Endothelial cell (in vitro differentiated cells): Measurements from ENCODE around the gene PTPN11. TPM values are rescaled to one million over a fixed set of nuclear protein-coding genes. Genes with fewer than 3 reads are reported as not detected.

ENCODE experiments used
- DNase-seq: peaks from one replicate; pipeline ENCODE4 v3.0.0; 2021; ENCODE audit warnings: low spot score
- H3K27ac Mint-ChIP-seq: one replicate; pipeline ENCODE4 v1.8.0; 2021; ENCODE audit warnings: mixed read lengths, inconsistent platforms; ENCODE audit not compliant: unreplicated experiment
- H3K27me3 Mint-ChIP-seq: one replicate; pipeline ENCODE4 v1.8.0; 2021; ENCODE audit warnings: mild to moderate bottlenecking, moderate library complexity, mixed read lengths, inconsistent platforms; ENCODE audit not compliant: unreplicated experiment
- H3K36me3 Mint-ChIP-seq: one replicate; pipeline ENCODE4 v1.8.0; 2021; ENCODE audit warnings: mild to moderate bottlenecking, low read depth, mixed read lengths, inconsistent platforms; ENCODE audit not compliant: unreplicated experiment
- H3K4me1 Mint-ChIP-seq: one replicate; pipeline ENCODE4 v1.8.0; 2021; ENCODE audit warnings: mild to moderate bottlenecking, mixed read lengths, inconsistent platforms; ENCODE audit not compliant: unreplicated experiment
- H3K4me3 Mint-ChIP-seq: one replicate; pipeline ENCODE4 v1.8.0; 2021; ENCODE audit warnings: mild to moderate bottlenecking, mixed read lengths, inconsistent platforms; ENCODE audit not compliant: unreplicated experiment
- H3K9me3 Mint-ChIP-seq: one replicate; pipeline ENCODE4 v1.8.0; 2021; ENCODE audit warnings: mixed read lengths, inconsistent platforms; ENCODE audit not compliant: unreplicated experiment
- CTCF ChIP-seq: fragments of 200-600 bp; sonication (generic); IDR thresholded peaks from one replicate; pipeline ENCODE4 v1.5.0; 2021; ENCODE audit warnings: antibody characterized with exemption; ENCODE audit not compliant: unreplicated experiment
- total RNA-seq: library from RNA; stranded (reverse); fragmentation: NEBNext Ultra II Directional; extraction: Animal tissue kit (Norgen Biotek cat#: 25700); gene quantifications from one replicate; pipeline ENCODE4 v1.2.1, GENCODE V29; 2021; ENCODE audit not compliant: unreplicated experiment

PTPN11 gene
- total RNA-seq, 1 donor from 2014 or later: 97.8 TPM

- no peak for DNase-seq
- Mint-ChIP-seq H3K4me3 (no peak overlapping the region), H3K36me3 (no peaks in the 10 kb centered on the region), H3K27me3 (peaks cover 1% of the 10 kb centered on the region), H3K9me3 (no peaks in the 10 kb centered on the region), H3K4me1 (no peaks in the 10 kb centered on the region), H3K27ac (no peak overlapping the region)
- no peak for TF ChIP-seq CTCF
Measured at GRCh38 chr12:112513471-112513870, 94.7 kb downstream of the PTPN11 start.

GRCh38 chr12:112514456-112514855 lies 95.7 kb downstream of the PTPN11 start:
- H3K27me3 Mint-ChIP-seq: peaks cover 1% of the 10 kb centered on the region
- no peak overlapping the region for H3K27ac Mint-ChIP-seq
- H3K4me1 Mint-ChIP-seq: no peaks in the 10 kb centered on the region
- no peaks in the 10 kb centered on the region for H3K36me3 Mint-ChIP-seq
- DNase-seq: no peak
- no peak for TF ChIP-seq CTCF
- no peak overlapping the region for H3K4me3 Mint-ChIP-seq
- H3K9me3 Mint-ChIP-seq: no peaks in the 10 kb centered on the region

- no peaks in the 10 kb centered on the region for H3K4me1 Mint-ChIP-seq
- no peak overlapping the region for H3K27ac Mint-ChIP-seq
- TF ChIP-seq CTCF: no peak
- no peak for DNase-seq
- no peaks in the 10 kb centered on the region for H3K9me3 Mint-ChIP-seq
- H3K4me3 Mint-ChIP-seq: no peak overlapping the region
- H3K27me3 Mint-ChIP-seq: peaks cover 1% of the 10 kb centered on the region
- no peaks in the 10 kb centered on the region for H3K36me3 Mint-ChIP-seq
Measured at GRCh38 chr12:112514926-112515642, 96.3 kb downstream of the PTPN11 start.

GRCh38 chr12:112515868-112516267 lies 97.1 kb downstream of the PTPN11 start:
- H3K4me1 Mint-ChIP-seq: no peaks in the 10 kb centered on the region
- no peak for TF ChIP-seq CTCF
- no peak for DNase-seq
- H3K27me3 Mint-ChIP-seq: peaks cover 1% of the 10 kb centered on the region
- no peak overlapping the region for H3K27ac Mint-ChIP-seq
- no peaks in the 10 kb centered on the region for H3K9me3 Mint-ChIP-seq
- no peak overlapping the region for H3K4me3 Mint-ChIP-seq
- H3K36me3 Mint-ChIP-seq: no peaks in the 10 kb centered on the region

GRCh38 chr12:112517730-112518364 lies 99.1 kb downstream of the PTPN11 start:
- Mint-ChIP-seq H3K9me3 (no peaks in the 10 kb centered on the region), H3K27me3 (peaks cover 1% of the 10 kb centered on the region), H3K36me3 (no peaks in the 10 kb centered on the region), H3K27ac (no peak overlapping the region), H3K4me3 (no peak overlapping the region), H3K4me1 (no peaks in the 10 kb centered on the region)
- DNase-seq: no peak
- TF ChIP-seq CTCF: no peak
